ENCODE results near the gene POTEF.
"Not testable (repeated sequence)": the region's sequence is repeated elsewhere in the genome, so short reads cannot be mapped to it uniquely, and the experiment has no call there.

Gene POTEF

GRCh38 chr2:130102597-130103363 lies 26.2 kb downstream of the POTEF start:
- DNase-seq = not testable (repeated sequence)

GRCh38 chr2:130062645-130063044 lies 66.4 kb downstream of the POTEF start:
- not testable (repeated sequence) for DNase-seq

GRCh38 chr2:130059982-130060381 lies 69.0 kb downstream of the POTEF start:
- DNase-seq = not testable (repeated sequence)

- not testable (repeated sequence) for DNase-seq
Observed at GRCh38 chr2:130056336-130056735, 72.7 kb downstream of the POTEF start.

GRCh38 chr2:130053217-130053911 lies 75.7 kb downstream of the POTEF start:
- not testable (repeated sequence) for DNase-seq

GRCh38 chr2:130052376-130052775 lies 76.6 kb downstream of the POTEF start:
- DNase-seq = not testable (repeated sequence)

GRCh38 chr2:130048422-130048821 lies 80.6 kb downstream of the POTEF start:
- DNase-seq = not testable (repeated sequence)

- not testable (repeated sequence) for DNase-seq
Observed at GRCh38 chr2:130038265-130038603, 90.8 kb downstream of the POTEF start.

GRCh38 chr2:130025931-130026330 lies 103.1 kb downstream of the POTEF start:
- not testable (repeated sequence) for DNase-seq

All from CD4-positive, alpha-beta T cell treated with Interleukin-17A for 1 hour (primary cell).